ENCODE measurements around the gene STON2.

The STON2 gene

GRCh38 chr14:81371802-81372201 is 28.3 kb downstream of the STON2 start:
- in situ Hi-C loops (cut with MboI; ENCODE audit: low pct_unique_long_range_greater_than_20kb, low sequenced_read_pairs, unreplicated experiment), result no loop called here
- DNase-seq (ENCODE audit: low spot score), result no peak
- TF ChIP-seq CTCF (IDR thresholded peaks at IDR 0.05; ENCODE audit: extremely low read depth, insufficient read depth, missing control alignments), result no peak

GRCh38 chr14:81367563-81367962 is 32.6 kb downstream of the STON2 start:
- in situ Hi-C loops (cut with MboI; ENCODE audit: low pct_unique_long_range_greater_than_20kb, low sequenced_read_pairs, unreplicated experiment), result no loop called here
- no peak for DNase-seq (ENCODE audit: low spot score)
- TF ChIP-seq CTCF (IDR thresholded peaks at IDR 0.05; ENCODE audit: extremely low read depth, insufficient read depth, missing control alignments), result no peak

GRCh38 chr14:81366884-81367283 is 33.2 kb downstream of the STON2 start:
- DNase-seq (ENCODE audit: low spot score), result no peak
- in situ Hi-C loops (cut with MboI; ENCODE audit: low pct_unique_long_range_greater_than_20kb, low sequenced_read_pairs, unreplicated experiment), result no loop called here
- TF ChIP-seq CTCF (IDR thresholded peaks at IDR 0.05; ENCODE audit: extremely low read depth, insufficient read depth, missing control alignments), result no peak

GRCh38 chr14:81366214-81366613 is 33.9 kb downstream of the STON2 start:
- in situ Hi-C loops (cut with MboI; ENCODE audit: low pct_unique_long_range_greater_than_20kb, low sequenced_read_pairs, unreplicated experiment), result no loop called here
- no peak for DNase-seq (ENCODE audit: low spot score)
- TF ChIP-seq CTCF (IDR thresholded peaks at IDR 0.05; ENCODE audit: extremely low read depth, insufficient read depth, missing control alignments), result no peak

GRCh38 chr14:81363746-81364378 is 36.3 kb downstream of the STON2 start:
- in situ Hi-C loops (cut with MboI; ENCODE audit: low pct_unique_long_range_greater_than_20kb, low sequenced_read_pairs, unreplicated experiment), result no loop called here
- TF ChIP-seq CTCF (IDR thresholded peaks at IDR 0.05; ENCODE audit: extremely low read depth, insufficient read depth, missing control alignments), result no peak
- DNase-seq (ENCODE audit: low spot score), result no peak

- no peak for TF ChIP-seq CTCF (IDR thresholded peaks at IDR 0.05; ENCODE audit: extremely low read depth, insufficient read depth, missing control alignments)
- DNase-seq (ENCODE audit: low spot score), result no peak
- in situ Hi-C loops (cut with MboI; ENCODE audit: low pct_unique_long_range_greater_than_20kb, low sequenced_read_pairs, unreplicated experiment), result no loop called here
Measured at GRCh38 chr14:81353691-81354323, 46.3 kb downstream of the STON2 start.

Data from GM13977 (cell line).